H9 (cell line): ENCODE measurements around the gene THEM4. TPM values are rescaled to one million over a fixed set of nuclear protein-coding genes. Genes with fewer than 3 reads are reported as not detected.

ENCODE experiments used
- DNase-seq: peaks from one replicate; pipeline ENCODE4 v3.0.0-alpha.2; 2017
- H2AFZ ChIP-seq: one replicate; pipeline ENCODE4 v1.6.1; 2013; ENCODE audit warnings: mild to moderate bottlenecking, low read length, control low read depth, moderate library complexity
- H2AK5ac ChIP-seq: 2 replicates; pipeline ENCODE4 v1.6.1; 2013; ENCODE audit warnings: low read length, control low read depth, mixed read lengths; ENCODE audit not compliant: insufficient read length
- H2BK120ac ChIP-seq: one replicate; pipeline ENCODE4 v1.6.1; 2013; ENCODE audit warnings: low read depth, mild to moderate bottlenecking, low read length, control low read depth, inconsistent platforms; ENCODE audit not compliant: poor library complexity, severe bottlenecking
- H2BK12ac ChIP-seq: 2 replicates; pipeline ENCODE4 v1.6.1; 2013; ENCODE audit warnings: low read length, control low read depth, mixed read lengths, low read depth; ENCODE audit not compliant: insufficient read length
- H2BK15ac ChIP-seq: 2 replicates; pipeline ENCODE4 v1.6.1; 2013; ENCODE audit warnings: low read depth, low read length, control low read depth
- H2BK20ac ChIP-seq: one replicate; pipeline ENCODE4 v1.6.1; 2013; ENCODE audit warnings: low read depth, mild to moderate bottlenecking, low read length, control low read depth, inconsistent platforms; ENCODE audit not compliant: poor library complexity, severe bottlenecking
- H2BK5ac ChIP-seq: 2 replicates; pipeline ENCODE4 v1.6.1; 2013; ENCODE audit warnings: low read length, control low read depth, mixed read lengths; ENCODE audit not compliant: insufficient read length
- H3K14ac ChIP-seq: 2 replicates; pipeline ENCODE4 v1.6.1; 2013; ENCODE audit warnings: low read length, control low read depth; ENCODE audit not compliant: insufficient read depth
- H3K18ac ChIP-seq: 2 replicates; pipeline ENCODE4 v1.6.1; 2013; ENCODE audit warnings: low read depth, mild to moderate bottlenecking, mixed read lengths, low read length, control low read depth; ENCODE audit not compliant: insufficient read length
- H3K23ac ChIP-seq: 2 replicates; pipeline ENCODE4 v1.6.1; 2013; ENCODE audit warnings: low read length, control low read depth, mixed read lengths, low read depth; ENCODE audit not compliant: insufficient read length
- H3K23me2 ChIP-seq: 2 replicates; pipeline ENCODE4 v1.6.1; 2013; ENCODE audit warnings: low read depth, mild to moderate bottlenecking, mixed read lengths, low read length, control low read depth; ENCODE audit not compliant: insufficient read length, poor library complexity, severe bottlenecking
- H3K27ac ChIP-seq: 2 replicates; pipeline ENCODE4 v1.5.1; 2013; ENCODE audit warnings: low read length, control low read depth, mixed read lengths, low read depth; ENCODE audit not compliant: insufficient read length
- H3K27me3 ChIP-seq: 2 replicates; pipeline ENCODE4 v1.6.1; 2013; ENCODE audit warnings: low read length, control low read depth, inconsistent platforms; ENCODE audit not compliant: insufficient read depth
- H3K4ac ChIP-seq: 2 replicates; pipeline ENCODE4 v1.6.1; 2013; ENCODE audit warnings: low read depth, mild to moderate bottlenecking, control low read depth, inconsistent platforms, low read length, moderate library complexity
- H3K4me1 ChIP-seq: 2 replicates; pipeline ENCODE4 v1.6.1; 2013; ENCODE audit warnings: low read length, control low read depth, inconsistent platforms; ENCODE audit not compliant: insufficient read depth
- H3K4me2 ChIP-seq: 2 replicates; pipeline ENCODE4 v1.6.1; 2013; ENCODE audit warnings: low read length, control low read depth, mixed read lengths; ENCODE audit not compliant: insufficient read length, insufficient read depth
- H3K56ac ChIP-seq: 2 replicates; pipeline ENCODE4 v1.6.1; 2013; ENCODE audit warnings: low read depth, mild to moderate bottlenecking, mixed read lengths, low read length, control low read depth; ENCODE audit not compliant: insufficient read length
- H3K79me1 ChIP-seq: 2 replicates; pipeline ENCODE4 v1.6.1; 2013; ENCODE audit warnings: low read depth, mild to moderate bottlenecking, moderate library complexity, low read length, control low read depth, inconsistent platforms; ENCODE audit not compliant: insufficient read depth, poor library complexity, severe bottlenecking
- H3K79me2 ChIP-seq: 2 replicates; pipeline ENCODE4 v1.6.1; 2013; ENCODE audit warnings: low read length, control low read depth, inconsistent platforms; ENCODE audit not compliant: insufficient read depth
- H3K9ac ChIP-seq: 2 replicates; pipeline ENCODE4 v1.6.1; 2013; ENCODE audit warnings: low read length, control low read depth, mixed read lengths; ENCODE audit not compliant: insufficient read length; ENCODE audit errors: extremely low read depth
- H3K9me3 ChIP-seq: one replicate; pipeline ENCODE4 v1.6.1; 2013; ENCODE audit warnings: low read depth, low read length, inconsistent platforms; ENCODE audit not compliant: control insufficient read depth
- H3T11ph ChIP-seq: one replicate; pipeline ENCODE4 v1.6.1; 2013; ENCODE audit warnings: mild to moderate bottlenecking, low read length, control low read depth, inconsistent platforms
- H4K20me1 ChIP-seq: one replicate; pipeline ENCODE4 v1.6.1; 2013; ENCODE audit not compliant: control insufficient read depth, insufficient read length, insufficient read depth
- H4K5ac ChIP-seq: 2 replicates; pipeline ENCODE4 v1.6.1; 2013; ENCODE audit warnings: low read depth, mild to moderate bottlenecking, mixed read lengths, low read length, control low read depth; ENCODE audit not compliant: insufficient read length
- H4K8ac ChIP-seq: replicated peaks from 2 replicates; pipeline ENCODE4 v1.6.1; 2013; ENCODE audit warnings: low read length, control low read depth, mixed read lengths, low read depth; ENCODE audit not compliant: insufficient read length
- H4K91ac ChIP-seq: 2 replicates; pipeline ENCODE4 v1.6.1; 2013; ENCODE audit warnings: low read depth, mild to moderate bottlenecking, moderate library complexity, mixed read lengths, low read length, control low read depth; ENCODE audit not compliant: insufficient read length
- H3K27ac Mint-ChIP-seq, 3 experiments: 2 replicates in 2 of 3; 3 replicates in 1 of 3; pipeline ENCODE4 v1.8.0; 2020 to 2021; ENCODE audit warnings: mixed read lengths in 3 of 3, mild to moderate bottlenecking in 1 of 3, moderate library complexity in 1 of 3
- H3K27me3 Mint-ChIP-seq: 2 replicates; pipeline ENCODE4 v1.8.0; 2021; ENCODE audit warnings: low read depth, mild to moderate bottlenecking, moderate library complexity, mixed read lengths
- H3K36me3 Mint-ChIP-seq, 3 experiments: 2 replicates in 2 of 3; 3 replicates in 1 of 3; pipeline ENCODE4 v1.8.0; 2020 to 2021; ENCODE audit warnings: low read depth in 3 of 3, mixed read lengths in 3 of 3; ENCODE audit not compliant: insufficient read depth in 1 of 3
- H3K4me1 Mint-ChIP-seq, 2 experiments: 2 replicates each; pipeline ENCODE4 v1.8.0; 2020; ENCODE audit warnings: mixed read lengths in 2 of 2
- H3K4me3 Mint-ChIP-seq, 2 experiments: 2 replicates in 1 of 2; 3 replicates in 1 of 2; pipeline ENCODE4 v1.8.0; 2020 to 2021; ENCODE audit warnings: mild to moderate bottlenecking in 2 of 2, mixed read lengths in 2 of 2, moderate library complexity in 1 of 2
- H3K9me3 Mint-ChIP-seq, 2 experiments: 2 replicates in 1 of 2; 3 replicates in 1 of 2; pipeline ENCODE4 v1.8.0; 2020; ENCODE audit warnings: mild to moderate bottlenecking in 2 of 2, mixed read lengths in 2 of 2, moderate library complexity in 1 of 2
- WGBS: extraction: QIAGEN DNeasy Blood & Tissue Kit; methylation state at CpG from one replicate; pipeline ENCODE4 v1.1.7; 2013; ENCODE audit warnings: missing lambda C conversion rate, low lambda C conversion rate, mixed read lengths; ENCODE audit not compliant: insufficient read length; ENCODE audit errors: extremely low coverage; 5-methylcytosine and 5-hydroxymethylcytosine counted together
- total RNA-seq: library from RNA; stranded (reverse); gene quantifications from 2 replicates; pipeline ENCODE4 v1.2.1, GENCODE V29; 2021
- TF ChIP-seq, protein P1 (sequence below): fragments of 200-600 bp; sonication (generic); conservative IDR thresholded peaks from 3 replicates; pipeline ENCODE4 v1.8.0; 2021; ENCODE audit warnings: antibody characterized with exemption, mild to moderate bottlenecking

The THEM4 gene
- total RNA-seq, 1 experiment from 2014 or later = 10.5 TPM

- no peak overlapping the region for H4K91ac ChIP-seq
- H3K27me3 Mint-ChIP-seq = peaks cover 33% of the 10 kb centered on the region
- no peak overlapping the region for H2BK5ac ChIP-seq
- no peak overlapping the region for H4K8ac ChIP-seq
- no peak overlapping the region for H3K4ac ChIP-seq
- peaks cover 0 to 13% (median 0%) of the 10 kb centered on the region in 3 experiments; a peak in 1 of 7 replicates for H3K36me3 Mint-ChIP-seq
- H2AFZ ChIP-seq = no peak overlapping the region
- H3K9me3 Mint-ChIP-seq = no peaks in the 10 kb centered on the region
- H3K79me1 ChIP-seq = no peaks in the 10 kb centered on the region
- H3K14ac ChIP-seq = no peak overlapping the region
- H3K4me1 Mint-ChIP-seq = peaks cover 23 to 24% of the 10 kb centered on the region in 2 experiments
- no peak overlapping the region for H2BK12ac ChIP-seq
- no peak overlapping the region for H3K18ac ChIP-seq
- H3K4me2 ChIP-seq = no peak overlapping the region
- H3K4me3 Mint-ChIP-seq = peak overlapping the region in 1 of 2 experiments; percentile 6; a peak in 1 of 5 replicates
- H3K9me3 ChIP-seq = no peaks in the 10 kb centered on the region
- H3K27me3 ChIP-seq = no peaks in the 10 kb centered on the region
- no CpG with 5 or more reads among the region's 8 CpGs for WGBS
- TF ChIP-seq, protein P1, sequence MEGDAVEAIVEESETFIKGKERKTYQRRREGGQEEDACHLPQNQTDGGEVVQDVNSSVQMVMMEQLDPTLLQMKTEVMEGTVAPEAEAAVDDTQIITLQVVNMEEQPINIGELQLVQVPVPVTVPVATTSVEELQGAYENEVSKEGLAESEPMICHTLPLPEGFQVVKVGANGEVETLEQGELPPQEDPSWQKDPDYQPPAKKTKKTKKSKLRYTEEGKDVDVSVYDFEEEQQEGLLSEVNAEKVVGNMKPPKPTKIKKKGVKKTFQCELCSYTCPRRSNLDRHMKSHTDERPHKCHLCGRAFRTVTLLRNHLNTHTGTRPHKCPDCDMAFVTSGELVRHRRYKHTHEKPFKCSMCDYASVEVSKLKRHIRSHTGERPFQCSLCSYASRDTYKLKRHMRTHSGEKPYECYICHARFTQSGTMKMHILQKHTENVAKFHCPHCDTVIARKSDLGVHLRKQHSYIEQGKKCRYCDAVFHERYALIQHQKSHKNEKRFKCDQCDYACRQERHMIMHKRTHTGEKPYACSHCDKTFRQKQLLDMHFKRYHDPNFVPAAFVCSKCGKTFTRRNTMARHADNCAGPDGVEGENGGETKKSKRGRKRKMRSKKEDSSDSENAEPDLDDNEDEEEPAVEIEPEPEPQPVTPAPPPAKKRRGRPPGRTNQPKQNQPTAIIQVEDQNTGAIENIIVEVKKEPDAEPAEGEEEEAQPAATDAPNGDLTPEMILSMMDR = no peak
- no peak overlapping the region for H3K56ac ChIP-seq
- H4K5ac ChIP-seq = no peak overlapping the region
- no peak overlapping the region for H3K23ac ChIP-seq
- no peak overlapping the region for H3T11ph ChIP-seq
- peak overlapping the region in 2 of 3 experiments; percentile 17 to 92; a peak in 4 of 7 replicates for H3K27ac Mint-ChIP-seq
- no peak overlapping the region for H2BK20ac ChIP-seq
- H3K4me1 ChIP-seq = peaks cover 3% of the 10 kb centered on the region; the same call in 1 of the 2 replicates
- no peaks in the 10 kb centered on the region for H3K79me2 ChIP-seq
- no peaks in the 10 kb centered on the region for H4K20me1 ChIP-seq
- H3K9ac ChIP-seq = no peak overlapping the region
- H2BK15ac ChIP-seq = no peak overlapping the region
- DNase-seq = no peak
- H3K23me2 ChIP-seq = no peaks in the 10 kb centered on the region
- H3K27ac ChIP-seq = no peak overlapping the region
- H2BK120ac ChIP-seq = no peak overlapping the region
- H2AK5ac ChIP-seq = no peak overlapping the region
Observed at GRCh38 chr1:151846686-151847237, 62.5 kb downstream of the THEM4 start.
